ENCODE measurements around the gene SNHG17. TPM values are rescaled to one million over a fixed set of nuclear protein-coding genes. Genes with fewer than 3 reads are reported as not detected.

SNHG17 gene
- total and polyA plus RNA-seq, 2 of the 4 experiments (the other 2 are of a cell fraction) = 5.4 to 38.2 TPM

- H2BK20ac ChIP-seq (ENCODE audit: low read depth, low read length) = peak overlapping the region; percentile 14; the same call in 1 of the 2 replicates
- H3K9me3 ChIP-seq (ENCODE audit: control insufficient read depth, insufficient read depth, low read length) = no peaks in the 10 kb centered on the region
- peaks cover 24% of the 10 kb centered on the region for H3K36me3 ChIP-seq (ENCODE audit: control insufficient read depth, insufficient read depth, low read length)
- peaks cover 0 to 29% of the 10 kb centered on the region in 2 experiments; a peak in 2 of 4 replicates for H3K79me1 ChIP-seq (ENCODE audit: low read depth in 1 of 2, low read length in 2 of 2)
- H3K23ac ChIP-seq (ENCODE audit: low read depth, low read length) = peak overlapping the region; percentile 29; the same call in 1 of the 2 replicates
- H2AK5ac ChIP-seq (ENCODE audit: low read depth, low read length) = no peak overlapping the region
- H3K4ac ChIP-seq (ENCODE audit: low read depth, low read length) = peak overlapping the region; percentile 48; the same call in 1 of the 2 replicates
- peak overlapping the region; percentile 4; the same call in 1 of the 2 replicates for H4K5ac ChIP-seq (ENCODE audit: low read depth, low read length)
- TF ChIP-seq RAD21 (IDR thresholded peaks at IDR 0.05; ENCODE audit: low read length) (no peak), RFX5 (IDR thresholded peaks at IDR 0.05; ENCODE audit: low read depth, low read length) (no peak), MAFK (IDR thresholded peaks at IDR 0.05; ENCODE audit: low read depth, low read length) (peak; percentile 48; the same call in 1 of the 2 replicates), MAZ (IDR thresholded peaks at IDR 0.05; ENCODE audit: borderline replicate concordance, low read depth, low read length) (no peak)
- no peak overlapping the region for H3K56ac ChIP-seq (ENCODE audit: extremely low read depth, insufficient read depth, low read length)
- ChIA-PET CTCF (no interaction called here), POLR2A (ENCODE audit: unreplicated experiment) (interaction anchor here (0.7 kb wide), 1 partner anchor 18 kb away, joined by 4 read pairs; the partner anchor contains the start of gene SNHG17)
- DNase-seq (peak; percentile 74), ATAC-seq (ENCODE audit: low read depth) (peak; percentile 72)
- BruUV-seq (replicated peaks) = no TSS peak
- no peak overlapping the region for H3K4me2 ChIP-seq (ENCODE audit: low read depth, low read length)
- peak overlapping the region; percentile 4; the same call in 1 of the 2 replicates for H3K27ac ChIP-seq (ENCODE audit: insufficient read depth, low read length)
- peak overlapping the region; percentile 31; the same call in 1 of the 3 replicates for H2BK15ac ChIP-seq (ENCODE audit: low read depth, low read length)
- peak overlapping the region; percentile 62 for H2AK9ac ChIP-seq (replicated peaks; ENCODE audit: low read depth, low read length, poor library complexity)
- H2BK5ac ChIP-seq (ENCODE audit: low read depth, low read length, poor library complexity, severe bottlenecking) = no peak overlapping the region
- dilution Hi-C loops (cut with HindIII; ENCODE audit: low sequenced_read_pairs, unreplicated experiment) = no loop called here
- in situ Hi-C loops (cut with MboI; ENCODE audit: low sequenced_read_pairs) = loop anchor here (25.0 kb wide), 1 partner anchor 284 kb away; the partner anchor contains the start of gene ACTR5
- H3K14ac ChIP-seq (replicated peaks; ENCODE audit: low read depth, low read length) = no peak overlapping the region
- WGBS, 2 experiments (ENCODE audit: extremely low coverage in 2 of 2, insufficient read length in 1 of 2) = 82% methylated on average over 9 of the region's 19 CpGs; no CpG with 5 or more reads in 1 of the 2 experiments
- no peak overlapping the region for H3K9ac ChIP-seq (ENCODE audit: low read depth, low read length)
- peak overlapping the region; percentile 80 for H2AFZ ChIP-seq (replicated peaks; ENCODE audit: low read length, poor library complexity)
- no peak overlapping the region for H3K18ac ChIP-seq (ENCODE audit: low read depth, low read length)
- peak overlapping the region; percentile 63; the same call in 1 of the 2 replicates for H2BK120ac ChIP-seq (ENCODE audit: low read depth, low read length)
- peaks cover 14% of the 10 kb centered on the region for H3K9me1 ChIP-seq (ENCODE audit: insufficient read depth, low read length)
- H4K20me1 ChIP-seq (ENCODE audit: insufficient read depth, low read length) = no peaks in the 10 kb centered on the region
- H4K8ac ChIP-seq (ENCODE audit: low read depth in 2 of 2, low read length in 2 of 2) = peak overlapping the region in 1 of 2 experiments; percentile 71; a peak in 2 of 4 replicates
- H3K27me3 ChIP-seq (ENCODE audit: control insufficient read depth, insufficient read depth, low read length) = no peaks in the 10 kb centered on the region; the same call in 1 of the 2 replicates
- intact Hi-C loops (cut with micrococcal nuclease) = no loop called here
- no peak overlapping the region for H4K91ac ChIP-seq (ENCODE audit: insufficient read depth, low read depth, low read length)
- peaks cover 2% of the 10 kb centered on the region; the same call in 1 of the 2 replicates for H3K4me1 ChIP-seq (ENCODE audit: control insufficient read depth, insufficient read depth, low read length)
- no peak overlapping the region for H3K4me3 ChIP-seq (ENCODE audit: insufficient read depth, low read depth, low read length)
These were observed 17.9 kb upstream of the SNHG17 start for GRCh38 chr20:38452880-38453624.
